WI38 (cell line): Measurements from ENCODE around the gene PIK3C2G.

Experiments used
- H3K4me3 ChIP-seq: 2 replicates; pipeline ENCODE4 v1.5.1; 2011; ENCODE audit warnings: low read depth, mild to moderate bottlenecking, control low read depth, low read length
- TF ChIP-seq, protein P1 (sequence below): IDR thresholded peaks from 2 replicates; pipeline ENCODE4 v1.5.1; 2012; ENCODE audit warnings: low read depth, mild to moderate bottlenecking, control low read depth, low read length

Gene PIK3C2G

DNA sequence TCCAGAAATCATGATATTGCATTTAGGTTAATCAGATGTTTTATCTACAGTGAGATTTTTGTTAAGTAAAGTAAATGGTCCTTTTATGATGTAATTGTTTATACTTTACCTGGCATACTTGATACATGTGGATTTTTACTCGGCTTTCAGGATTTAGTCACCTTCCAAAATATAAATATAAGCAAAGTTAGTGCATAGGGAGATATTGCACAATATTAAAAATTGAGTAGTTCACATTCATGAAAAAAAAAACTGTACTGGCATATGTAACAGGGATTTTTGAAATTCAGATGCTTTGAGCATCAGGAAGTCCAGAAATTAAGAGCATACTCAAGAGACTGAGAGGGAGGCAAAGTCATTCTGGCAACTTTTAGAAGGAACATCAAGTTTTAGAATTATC, 303.0 kb downstream of the PIK3C2G start:
- TF ChIP-seq, protein P1, sequence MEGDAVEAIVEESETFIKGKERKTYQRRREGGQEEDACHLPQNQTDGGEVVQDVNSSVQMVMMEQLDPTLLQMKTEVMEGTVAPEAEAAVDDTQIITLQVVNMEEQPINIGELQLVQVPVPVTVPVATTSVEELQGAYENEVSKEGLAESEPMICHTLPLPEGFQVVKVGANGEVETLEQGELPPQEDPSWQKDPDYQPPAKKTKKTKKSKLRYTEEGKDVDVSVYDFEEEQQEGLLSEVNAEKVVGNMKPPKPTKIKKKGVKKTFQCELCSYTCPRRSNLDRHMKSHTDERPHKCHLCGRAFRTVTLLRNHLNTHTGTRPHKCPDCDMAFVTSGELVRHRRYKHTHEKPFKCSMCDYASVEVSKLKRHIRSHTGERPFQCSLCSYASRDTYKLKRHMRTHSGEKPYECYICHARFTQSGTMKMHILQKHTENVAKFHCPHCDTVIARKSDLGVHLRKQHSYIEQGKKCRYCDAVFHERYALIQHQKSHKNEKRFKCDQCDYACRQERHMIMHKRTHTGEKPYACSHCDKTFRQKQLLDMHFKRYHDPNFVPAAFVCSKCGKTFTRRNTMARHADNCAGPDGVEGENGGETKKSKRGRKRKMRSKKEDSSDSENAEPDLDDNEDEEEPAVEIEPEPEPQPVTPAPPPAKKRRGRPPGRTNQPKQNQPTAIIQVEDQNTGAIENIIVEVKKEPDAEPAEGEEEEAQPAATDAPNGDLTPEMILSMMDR: no peak

DNA sequence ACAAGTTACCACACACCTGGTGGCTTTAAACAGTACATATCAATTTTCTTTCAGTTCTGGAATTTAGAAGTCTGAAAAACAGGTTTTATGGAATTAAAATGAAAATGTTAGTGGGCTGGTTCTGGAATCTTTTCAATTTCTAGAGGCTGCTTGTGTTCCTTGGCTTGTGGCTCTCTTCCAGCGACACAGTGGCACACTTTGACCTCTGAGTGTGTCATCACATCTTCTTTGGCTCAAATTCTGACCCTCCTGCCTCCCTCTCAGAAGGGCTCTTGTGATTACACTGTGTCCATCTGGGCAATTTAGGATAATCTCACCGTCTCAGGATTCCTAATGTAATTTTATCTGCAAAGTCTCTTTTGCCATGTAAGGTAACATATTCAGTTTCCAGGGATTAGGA, 306.5 kb downstream of the PIK3C2G start:
- TF ChIP-seq, protein P1: no peak
- H3K4me3 ChIP-seq: no peak overlapping the region

More for the DNA sequence above, 303.0 kb downstream of the PIK3C2G start:
- H3K4me3 ChIP-seq: no peak overlapping the region

DNA sequence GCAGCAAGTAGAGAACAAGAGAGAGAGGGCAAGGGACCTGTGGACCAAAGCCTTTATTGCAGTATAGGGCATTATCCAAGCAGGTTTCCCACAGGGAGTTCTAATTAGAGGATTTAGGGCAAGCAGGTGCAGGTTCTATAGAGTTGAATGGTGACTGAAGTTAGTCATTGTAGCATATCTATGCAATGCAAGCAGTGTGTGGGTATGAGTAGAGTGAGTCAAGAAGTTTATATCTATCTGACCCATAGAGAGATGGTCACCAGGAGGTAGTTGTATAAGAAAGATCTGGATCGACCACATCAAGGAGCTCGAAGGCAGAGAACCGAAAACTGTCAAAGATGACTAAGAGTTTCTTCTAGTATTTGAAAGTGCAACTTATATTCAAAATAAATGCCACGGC, 309.2 kb downstream of the PIK3C2G start:
- TF ChIP-seq, protein P1: no peak
- no peak overlapping the region for H3K4me3 ChIP-seq

DNA sequence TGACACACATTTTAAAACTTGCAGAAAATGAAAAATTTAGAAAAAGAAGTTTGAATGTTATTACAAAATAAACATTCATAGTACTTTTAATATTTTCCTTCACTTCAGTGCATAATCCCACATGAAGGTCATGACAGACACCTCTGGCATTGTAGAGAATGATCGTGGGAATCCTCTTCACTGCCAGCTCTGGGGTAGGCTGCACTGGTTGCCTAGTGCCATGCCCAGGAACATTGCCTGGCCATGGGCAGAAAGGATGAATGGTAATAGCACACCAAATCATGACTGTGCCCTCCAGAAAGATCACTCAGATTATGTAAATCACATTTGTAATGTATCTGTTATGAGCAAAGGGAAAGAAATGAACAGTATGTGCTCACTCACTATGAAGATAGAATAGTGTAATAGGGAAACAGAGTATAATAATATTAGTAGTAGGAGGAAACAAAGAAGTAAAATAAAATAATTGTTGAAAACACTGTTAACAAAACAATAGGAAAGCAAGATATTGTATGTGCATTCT, 314.8 kb downstream of the PIK3C2G start:
- TF ChIP-seq, protein P1: no peak
- no peak overlapping the region for H3K4me3 ChIP-seq

DNA sequence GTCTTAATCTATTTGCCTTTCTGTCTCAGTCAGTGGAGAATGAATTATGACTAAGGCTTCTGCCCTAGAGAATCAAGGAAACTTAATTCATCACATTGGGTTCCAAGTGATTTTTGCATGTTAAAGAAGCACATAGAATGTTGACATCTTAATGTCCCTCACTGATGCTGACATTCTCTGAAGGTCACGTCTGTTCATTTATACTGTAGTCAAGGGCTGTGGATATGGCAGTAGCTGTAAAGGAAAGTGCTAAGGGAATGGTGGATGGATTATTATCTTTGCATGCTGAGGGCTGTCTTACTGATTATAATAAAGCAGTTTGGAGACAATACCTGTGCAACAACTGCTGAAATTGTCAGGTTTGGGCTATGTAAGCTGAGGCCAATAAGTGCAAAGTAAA, 315.3 kb downstream of the PIK3C2G start:
- TF ChIP-seq, protein P1: no peak
- no peak overlapping the region for H3K4me3 ChIP-seq

DNA sequence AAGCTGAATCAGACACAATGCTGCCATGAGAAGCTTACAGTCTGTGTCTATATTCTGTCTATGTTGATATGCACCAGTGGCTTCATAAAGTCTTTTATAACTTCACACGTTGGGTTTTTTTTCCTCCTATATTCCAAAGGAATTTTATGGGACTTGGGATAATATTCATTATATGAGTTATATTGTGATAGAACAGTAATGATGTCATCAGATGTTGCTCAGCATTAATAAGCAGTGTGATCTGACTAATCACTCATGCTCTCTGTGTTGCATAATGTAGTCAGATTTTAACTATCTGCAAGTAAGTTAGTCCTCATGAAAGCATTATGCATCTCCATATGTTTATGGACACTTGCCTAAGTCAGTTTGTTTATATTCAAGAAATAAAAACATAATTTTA, 316.9 kb downstream of the PIK3C2G start:
- H3K4me3 ChIP-seq: no peak overlapping the region

DNA sequence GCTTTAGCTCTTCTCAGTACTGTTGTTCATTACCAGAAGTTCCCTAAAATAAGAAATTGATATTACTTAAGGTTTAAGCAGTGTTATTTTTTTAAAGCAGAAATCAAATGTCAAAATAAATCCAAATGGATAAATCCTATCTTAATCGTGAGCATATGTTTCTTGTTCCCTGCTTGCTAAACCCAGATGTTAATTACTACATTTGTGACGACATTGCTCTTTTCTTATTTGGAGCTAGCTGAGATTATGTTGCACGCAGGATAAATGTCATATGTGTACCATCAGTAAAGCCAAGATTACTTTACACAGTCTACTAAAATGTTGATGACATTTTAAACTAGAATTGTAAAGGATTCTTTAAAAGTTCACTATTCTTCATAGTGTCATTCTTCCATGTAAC, 319.0 kb downstream of the PIK3C2G start:
- no peak overlapping the region for H3K4me3 ChIP-seq
- TF ChIP-seq, protein P1: no peak

More for the DNA sequence above, 316.9 kb downstream of the PIK3C2G start:
- TF ChIP-seq, protein P1: no peak
